NCI-H2081 treated with DMSO at 0.1 percent for 48 hours (cell line): ENCODE measurements around the gene KCNIP2.
"Not testable (repeated sequence)": the region's sequence is repeated elsewhere in the genome, so short reads cannot be mapped to it uniquely, and the experiment has no call there.

Source experiments
- DNase-seq: peaks from one replicate; lab custom pipeline; 2025; lab: John Stamatoyannopoulos, UW

KCNIP2 gene

DNA sequence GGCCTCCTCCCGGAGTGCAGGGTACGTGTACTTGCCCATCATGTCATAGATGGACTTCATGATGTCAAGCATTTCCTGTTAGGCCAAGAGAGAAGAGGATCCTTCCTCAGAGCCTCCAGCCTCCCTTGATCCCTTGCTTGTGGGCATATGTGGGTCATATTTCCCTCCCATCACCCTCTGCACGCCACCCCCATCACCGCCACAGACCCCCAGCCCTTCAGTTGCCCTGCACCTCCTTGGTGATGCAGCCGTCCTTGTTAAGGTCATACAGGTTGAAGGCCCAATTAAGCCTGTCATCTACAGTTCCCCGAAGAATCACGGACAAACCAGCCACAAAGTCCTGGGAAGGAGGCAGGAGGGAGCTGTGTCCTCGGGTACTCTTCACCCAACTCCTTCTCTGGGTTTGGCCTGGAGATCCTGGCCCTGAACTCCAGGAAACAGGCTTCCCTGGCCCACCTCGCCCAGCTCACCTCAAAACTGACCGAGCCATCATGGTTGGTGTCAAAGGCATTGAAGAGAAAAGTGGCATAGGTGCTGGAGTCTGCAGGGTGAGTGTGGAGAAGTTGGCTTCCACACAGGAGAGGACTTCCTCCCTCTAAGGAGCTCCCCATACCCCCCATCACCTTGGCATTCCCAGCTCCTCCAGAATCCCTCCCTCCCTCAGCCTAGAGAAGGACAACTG is 15.5 kb downstream of the KCNIP2 start:
- no peak for DNase-seq

DNA sequence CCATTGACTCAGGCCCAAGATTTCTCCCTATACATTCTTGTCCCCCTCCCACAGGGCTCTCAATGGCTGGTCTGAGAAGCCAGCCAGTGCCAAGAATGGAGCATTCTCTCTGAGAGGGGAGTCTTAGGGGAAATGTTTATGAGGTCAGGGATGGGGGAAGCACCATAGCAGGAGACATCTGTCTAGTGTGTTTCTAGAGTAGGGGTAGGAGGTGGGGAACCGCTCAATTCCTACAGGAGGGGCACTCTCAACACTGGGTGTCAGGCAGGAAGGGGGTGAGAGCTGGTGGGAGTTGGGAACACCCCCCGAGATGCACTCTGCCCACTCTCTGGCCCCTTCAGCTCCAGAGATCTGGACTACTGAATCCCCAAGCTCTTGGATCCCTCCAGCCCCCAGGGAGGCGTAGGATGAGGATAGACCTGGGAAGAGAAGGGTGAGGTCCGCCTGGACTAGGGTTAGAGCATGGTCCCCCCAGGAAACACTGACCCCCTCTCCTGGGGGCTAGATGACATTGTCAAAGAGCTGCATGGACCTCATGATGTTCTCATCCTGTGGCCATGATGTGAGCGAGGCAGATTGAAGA is 16.7 kb downstream of the KCNIP2 start:
- no peak for DNase-seq

DNA sequence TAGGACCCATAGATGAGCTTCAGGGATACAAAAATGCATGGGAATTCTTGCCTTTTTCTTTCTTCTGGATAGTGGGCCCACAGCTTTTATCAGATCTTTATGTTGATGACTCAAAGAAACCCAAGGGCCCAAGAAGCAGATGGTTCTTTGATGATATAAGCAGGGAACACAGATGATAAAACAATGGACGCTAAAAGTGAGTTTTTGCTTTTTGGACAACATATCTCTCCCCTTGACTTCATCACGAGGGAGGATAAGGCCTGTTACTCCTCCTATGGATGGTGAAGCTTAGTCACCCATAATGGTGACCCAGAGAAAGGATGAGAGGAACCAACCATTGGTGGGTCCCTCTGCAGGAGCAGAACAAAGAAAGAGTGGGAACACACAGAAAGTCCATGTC is 18.9 kb downstream of the KCNIP2 start:
- no peak for DNase-seq

DNA sequence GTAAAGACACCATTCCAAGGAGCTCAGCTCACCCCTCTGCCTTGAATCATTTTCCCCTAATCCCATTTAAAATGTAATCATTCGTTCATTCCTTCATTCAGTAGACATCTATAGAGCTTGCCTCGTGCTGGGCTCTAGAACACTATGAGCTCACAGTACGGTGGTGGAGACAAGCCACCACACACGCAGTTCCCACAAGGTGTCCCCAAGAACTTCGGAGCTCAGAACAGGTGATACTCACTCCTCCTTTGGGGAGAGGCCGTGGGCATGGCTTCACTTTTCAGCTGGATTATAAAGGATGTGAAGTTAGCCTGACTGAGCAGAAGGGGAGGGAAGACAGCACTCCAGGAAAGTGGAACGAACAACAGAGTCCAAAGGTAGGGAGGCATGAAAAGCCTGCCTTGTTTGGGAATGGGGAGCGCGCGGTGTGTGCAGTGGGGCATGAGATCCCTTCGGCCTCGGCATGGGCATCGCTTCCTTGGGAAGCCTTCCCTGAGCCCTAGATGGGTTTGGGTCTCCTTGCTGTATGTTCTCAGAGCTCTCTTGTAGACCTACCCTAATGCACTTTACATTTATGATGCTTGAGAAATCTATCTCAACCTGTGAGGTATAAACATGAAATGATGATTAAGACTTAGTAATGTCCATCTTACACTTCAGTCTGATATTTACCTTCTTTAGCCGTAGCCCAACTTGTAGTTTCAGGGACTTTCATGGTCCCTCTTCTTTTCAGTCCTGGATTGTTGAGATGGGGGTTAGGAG is 24.5 kb downstream of the KCNIP2 start:
- DNase-seq = no peak

DNA sequence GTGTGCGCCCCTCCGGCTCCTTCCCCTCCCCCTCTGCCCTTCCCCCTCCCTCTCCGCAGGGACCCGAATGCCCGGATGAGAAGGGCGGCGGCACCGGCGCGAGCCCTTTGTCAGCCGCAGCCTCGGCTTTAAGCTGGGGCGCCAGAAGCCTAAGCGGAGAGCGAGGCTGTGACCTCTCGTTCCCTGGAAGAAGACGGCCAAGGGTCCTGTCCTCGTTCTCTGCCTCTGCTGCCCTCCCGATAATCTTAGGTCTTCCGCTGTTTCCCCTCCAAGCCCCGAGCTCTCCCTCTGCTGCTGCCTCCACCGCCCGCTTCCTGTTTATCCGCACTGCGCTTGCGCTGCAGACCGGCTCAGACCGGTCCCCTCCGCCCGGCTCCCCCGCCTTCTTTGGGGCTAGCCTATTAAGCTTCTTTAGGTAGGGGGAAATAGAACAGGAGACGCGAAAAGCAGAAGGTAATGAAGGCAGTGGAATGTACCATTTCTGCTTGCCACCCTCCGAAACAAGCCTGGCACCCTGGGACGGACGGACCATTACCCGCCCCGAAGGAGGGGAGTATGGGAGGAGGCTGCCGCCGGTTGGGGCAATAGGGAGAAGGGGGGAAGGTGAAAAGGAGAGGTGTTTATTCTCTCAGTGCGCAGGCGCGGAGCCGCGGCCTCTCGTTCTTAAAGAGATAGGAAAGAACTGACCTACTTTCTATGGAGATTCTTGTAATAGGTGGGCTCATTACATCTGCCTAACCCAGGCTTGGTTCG is 25.3 kb downstream of the KCNIP2 start, which contains the start of gene OGA:
Gene OGA, minus strand, starts transcription at position 326 of the 753 bp plus-strand sequence. CDS start 422 bp downstream, outside the sequence.
- peak; percentile 91 for DNase-seq

DNA sequence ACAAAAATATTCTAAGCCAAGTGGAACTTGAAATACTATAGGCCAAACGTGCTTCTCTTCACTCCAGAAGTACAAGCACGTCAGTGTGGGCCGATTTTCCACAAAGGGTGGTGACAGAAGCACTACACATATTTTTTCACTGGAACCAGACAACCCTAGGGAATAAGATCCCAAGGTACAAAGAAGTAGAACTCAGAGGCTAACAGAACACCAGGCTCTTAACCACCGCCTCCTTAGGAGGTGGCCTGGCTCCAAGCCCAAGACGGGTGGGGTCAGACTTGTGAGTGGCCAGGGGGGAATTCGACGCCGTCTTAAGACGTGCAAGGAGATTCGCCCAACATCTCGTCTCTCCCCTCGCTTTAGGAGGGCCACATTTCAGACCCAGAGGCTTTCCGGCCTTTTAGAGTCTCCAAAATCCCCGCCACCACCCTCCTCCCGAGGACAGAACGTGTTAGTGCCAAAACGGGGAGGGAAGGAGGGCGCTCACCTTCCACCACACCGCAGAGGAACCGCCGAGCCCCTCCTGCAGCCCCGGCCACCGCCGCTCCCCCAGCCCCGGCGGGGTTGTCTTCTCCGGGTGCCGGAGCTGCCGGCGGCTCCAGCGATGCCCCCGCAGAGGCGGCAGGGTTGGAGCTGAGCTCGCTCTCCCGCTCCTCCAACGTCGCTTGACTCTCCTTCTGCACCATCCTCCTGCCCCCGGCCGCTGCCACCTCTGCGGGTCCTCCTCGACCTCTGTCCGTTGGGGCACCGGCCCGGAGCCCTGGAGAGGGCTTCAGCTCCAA is 26.1 kb downstream of the KCNIP2 start:
- DNase-seq = no peak

DNA sequence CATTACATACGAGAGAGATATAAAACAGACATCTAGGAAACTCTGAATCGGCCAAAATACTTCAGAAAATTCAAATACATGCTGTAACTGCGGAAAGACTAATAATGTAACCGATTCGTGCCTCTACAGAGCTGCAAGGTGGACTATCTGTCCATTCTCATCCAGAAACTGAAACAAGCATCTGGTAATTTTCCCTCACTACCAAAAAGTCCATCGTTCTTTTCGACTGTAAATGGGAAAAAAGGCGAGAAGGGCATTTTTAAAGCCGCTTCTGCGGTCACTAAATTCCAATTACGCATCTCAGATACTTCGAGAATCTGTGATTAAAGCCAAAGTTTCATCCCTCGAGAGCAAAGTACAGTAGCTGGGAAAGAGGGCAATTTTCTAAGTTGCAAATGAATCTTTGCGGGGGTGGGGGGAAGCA is 26.7 kb downstream of the KCNIP2 start:
- DNase-seq = no peak

DNA sequence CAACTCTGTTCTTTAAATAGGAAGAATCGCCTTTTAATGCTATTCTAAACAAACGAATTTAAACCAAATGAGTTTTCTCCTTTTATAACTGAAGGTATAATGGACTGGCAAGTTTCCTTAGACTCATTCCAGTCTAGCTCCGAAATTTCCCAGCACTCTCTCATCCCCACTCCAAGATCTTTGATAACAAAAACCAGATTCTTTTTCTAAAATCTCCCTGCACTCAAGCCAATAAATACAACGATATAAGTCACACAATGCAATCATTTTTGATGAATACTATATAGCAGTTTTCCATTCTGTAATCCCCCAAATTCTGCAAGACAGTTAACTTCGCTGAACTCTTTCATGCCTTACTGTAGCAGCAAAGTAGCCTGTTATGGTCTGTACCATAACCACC is 27.2 kb downstream of the KCNIP2 start:
- DNase-seq = no peak

DNA sequence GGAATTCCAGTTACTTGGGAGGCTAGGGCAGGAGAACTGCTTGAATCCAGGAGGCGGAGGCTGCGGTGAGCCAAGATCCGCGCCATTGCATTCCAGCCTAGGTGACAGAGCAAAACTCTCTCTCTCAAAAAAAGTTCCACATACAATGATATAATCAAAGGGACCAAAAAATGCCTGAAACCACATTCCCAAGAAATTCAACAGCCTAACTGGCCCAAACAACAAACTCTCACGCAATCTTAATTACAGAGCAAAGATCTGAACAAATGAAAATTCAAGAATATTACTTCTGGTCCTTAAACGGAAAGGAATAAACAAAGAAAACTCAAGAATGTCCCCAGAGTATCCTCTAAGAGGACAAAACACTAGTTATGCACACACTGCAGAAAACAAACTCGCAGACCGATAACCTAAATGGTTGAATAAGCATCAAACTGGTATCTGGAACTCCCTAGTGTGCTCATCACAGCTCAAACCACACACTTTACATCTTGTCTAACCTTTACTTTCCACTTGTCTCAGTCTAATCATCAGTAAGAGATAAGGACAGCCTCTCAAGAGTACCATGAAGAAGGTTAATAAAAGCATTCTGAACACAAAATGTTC is 29.0 kb downstream of the KCNIP2 start:
- no peak for DNase-seq

DNA sequence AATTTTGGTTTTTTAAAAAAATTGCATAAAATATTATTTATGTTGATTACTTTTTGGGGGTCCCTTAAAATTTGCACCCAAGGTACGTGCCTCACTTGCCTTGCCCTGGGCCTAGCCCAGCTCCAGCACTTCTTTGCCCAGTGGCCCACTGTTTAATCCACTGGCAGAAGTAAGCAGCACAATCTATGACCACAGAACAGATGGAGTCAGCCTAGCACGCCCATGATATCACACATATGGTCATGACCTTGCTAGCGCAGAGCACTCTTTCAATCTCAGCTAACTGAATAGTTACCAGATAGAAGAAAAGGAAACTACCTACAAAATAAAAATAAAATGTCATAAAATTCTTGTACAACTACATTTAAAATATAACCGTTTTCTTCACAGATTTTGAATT is 31.0 kb downstream of the KCNIP2 start:
- DNase-seq = no peak

DNA sequence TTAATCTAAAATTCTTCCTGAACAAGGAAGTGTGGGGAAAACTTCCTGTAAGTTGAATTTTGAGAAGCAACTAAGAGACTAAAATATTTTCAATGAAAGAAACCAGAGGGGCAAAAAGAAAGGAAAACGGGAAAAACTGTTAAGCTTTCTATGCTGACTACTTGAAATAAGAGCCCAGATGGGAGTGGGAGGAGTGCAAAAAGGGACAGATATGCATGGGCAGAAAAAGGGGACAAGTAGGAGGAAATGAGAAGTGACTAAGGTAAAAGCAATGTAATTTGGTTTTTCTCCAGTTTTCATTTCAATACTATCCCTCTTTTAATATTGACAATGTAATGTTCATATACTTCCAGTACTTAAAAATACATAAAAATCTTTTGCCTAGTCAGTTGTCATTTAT is 36.4 kb downstream of the KCNIP2 start:
- DNase-seq = no peak

DNA sequence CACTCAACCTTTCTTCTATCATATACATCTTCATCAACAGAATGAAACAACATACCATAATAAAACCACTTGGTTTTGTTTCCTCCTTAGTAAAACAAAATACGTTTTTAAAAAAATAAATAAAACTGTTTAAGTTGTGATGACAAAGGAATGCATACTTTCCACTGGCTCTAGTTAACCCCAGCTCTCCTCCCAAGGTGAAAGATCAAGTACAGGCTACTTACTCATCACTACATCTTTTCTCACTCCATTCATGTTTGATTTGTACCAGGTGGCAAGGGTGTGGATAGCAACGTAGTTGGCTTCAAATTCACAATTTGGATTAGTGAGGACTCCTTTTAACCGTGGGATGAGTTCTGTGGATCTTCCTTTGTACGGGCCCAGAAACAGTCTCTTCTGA is 40.1 kb downstream of the KCNIP2 start:
- DNase-seq = no peak

DNA sequence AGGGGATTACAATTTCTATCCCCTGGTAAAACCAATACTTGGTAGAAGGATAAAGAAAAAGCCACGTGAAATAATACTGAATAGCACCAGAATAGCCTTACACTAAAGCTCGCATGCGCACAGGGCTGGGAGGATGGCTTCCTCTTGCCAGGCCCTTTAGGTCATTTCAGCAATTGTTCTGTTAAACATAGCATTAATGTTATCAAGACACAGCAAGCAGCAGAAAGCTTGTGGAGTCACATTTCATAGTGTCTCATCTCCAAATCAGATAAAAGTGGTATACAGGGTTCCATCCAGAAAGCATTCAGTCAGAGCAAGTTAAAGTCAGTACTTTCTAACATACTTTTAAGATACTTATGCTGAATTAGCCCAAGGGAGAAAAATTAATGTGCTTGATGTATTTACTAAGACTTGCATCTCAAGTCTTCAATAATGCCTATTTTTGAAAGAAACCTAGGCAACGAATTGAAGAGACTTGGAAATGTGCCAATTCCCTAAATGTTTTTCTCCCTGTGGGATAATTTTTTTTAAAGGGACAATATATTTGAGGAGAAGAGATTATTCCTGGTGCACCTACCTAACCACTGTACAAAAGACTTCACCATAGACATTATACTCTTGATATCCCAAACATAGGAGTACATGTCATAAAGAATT is 46.1 kb downstream of the KCNIP2 start:
- no peak for DNase-seq

DNA sequence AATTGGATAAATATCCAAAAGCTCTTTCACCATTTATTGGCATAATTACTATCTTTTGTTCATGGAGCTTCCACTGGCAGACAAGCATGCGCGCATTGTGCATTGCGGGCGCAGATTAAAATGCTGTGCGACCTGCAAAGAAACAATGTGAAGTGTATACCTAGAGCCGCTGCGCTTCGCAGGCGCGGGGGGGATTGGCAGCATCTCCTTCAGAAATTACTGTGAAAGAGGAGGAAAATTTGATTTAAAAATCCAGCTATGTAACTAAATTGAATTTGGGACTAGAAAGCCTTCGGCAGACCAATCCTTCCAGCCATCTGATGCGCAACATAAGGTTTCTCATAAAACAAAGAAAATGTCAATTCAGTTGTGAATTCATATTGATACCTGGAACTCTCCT is 50.1 kb downstream of the KCNIP2 start:
- DNase-seq = no peak

DNA sequence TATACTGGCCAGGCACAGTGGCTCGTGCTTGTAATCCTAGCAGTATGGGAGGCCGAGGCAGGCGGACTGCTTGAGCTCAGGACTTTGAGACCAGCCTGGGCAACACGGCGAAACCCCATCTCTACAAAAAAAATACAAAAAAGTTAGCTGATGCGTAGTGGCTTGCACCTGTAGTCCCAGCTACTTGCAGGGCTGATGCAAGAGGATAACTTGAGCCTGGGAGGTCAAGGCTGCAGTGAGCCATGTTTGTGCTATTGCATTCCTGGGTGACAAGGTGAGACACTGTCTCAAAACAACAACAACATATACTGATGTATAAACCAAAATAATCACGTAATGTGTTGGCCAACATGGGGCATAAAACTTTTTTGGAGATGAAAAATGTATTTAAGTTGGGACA is 53.9 kb downstream of the KCNIP2 start:
- DNase-seq = no peak

DNA sequence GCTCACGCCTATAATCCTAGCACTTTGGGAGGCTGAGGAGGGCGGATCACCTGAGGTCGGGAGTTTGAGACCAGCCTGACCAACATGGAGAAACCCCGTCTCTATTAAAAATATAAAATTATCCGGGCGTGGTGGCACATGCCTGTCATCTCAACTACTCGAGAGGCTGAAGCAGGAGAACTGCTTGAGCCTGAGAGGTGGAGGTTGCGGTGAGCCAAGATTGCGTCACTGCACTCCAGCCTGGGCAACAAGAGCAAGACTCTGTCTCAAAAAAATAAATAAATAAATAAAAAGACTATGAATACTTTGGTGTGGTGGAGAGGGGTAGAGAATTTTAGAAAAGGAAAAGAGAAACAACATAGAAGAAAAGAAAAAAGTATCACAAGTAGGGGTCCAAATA is 54.4 kb downstream of the KCNIP2 start:
- not testable (repeated sequence) for DNase-seq

DNA sequence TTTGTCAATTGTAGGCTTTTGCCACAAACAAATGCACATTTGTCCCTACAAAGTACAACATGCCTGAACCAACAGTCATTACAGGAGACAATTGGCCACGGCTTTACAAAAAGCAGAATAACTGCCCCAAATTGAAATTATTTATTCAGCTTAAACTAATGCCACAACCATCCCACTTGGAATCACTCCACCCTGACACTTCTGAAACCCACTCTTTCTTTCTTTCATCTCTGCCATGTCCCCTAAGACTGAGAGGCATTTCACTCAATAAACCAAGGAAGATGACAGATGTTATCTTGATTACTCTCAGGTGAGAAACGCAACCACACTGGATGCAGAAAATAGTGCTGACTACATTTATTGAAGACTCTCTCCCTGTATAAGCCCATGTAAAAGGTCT is 57.8 kb downstream of the KCNIP2 start:
- no peak for DNase-seq

DNA sequence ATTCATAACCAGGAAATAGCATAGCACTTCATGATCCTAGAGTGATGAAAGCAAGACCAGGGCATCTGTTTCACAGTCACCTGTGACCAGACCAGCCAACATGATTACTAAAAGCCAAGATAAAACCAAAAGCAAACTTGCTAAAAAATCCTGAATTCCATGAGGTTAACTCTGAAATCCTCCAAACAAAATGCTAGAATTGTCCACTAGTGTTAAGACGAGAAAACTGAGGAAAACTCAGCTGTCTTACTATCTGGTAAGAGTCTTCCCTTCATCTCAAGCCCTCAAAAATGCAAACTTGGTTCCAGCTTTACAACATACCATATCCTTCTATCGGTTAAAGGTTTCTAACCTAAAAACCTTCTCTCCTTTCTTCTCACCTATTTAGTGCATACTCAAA is 59.0 kb downstream of the KCNIP2 start:
- no peak for DNase-seq

DNA sequence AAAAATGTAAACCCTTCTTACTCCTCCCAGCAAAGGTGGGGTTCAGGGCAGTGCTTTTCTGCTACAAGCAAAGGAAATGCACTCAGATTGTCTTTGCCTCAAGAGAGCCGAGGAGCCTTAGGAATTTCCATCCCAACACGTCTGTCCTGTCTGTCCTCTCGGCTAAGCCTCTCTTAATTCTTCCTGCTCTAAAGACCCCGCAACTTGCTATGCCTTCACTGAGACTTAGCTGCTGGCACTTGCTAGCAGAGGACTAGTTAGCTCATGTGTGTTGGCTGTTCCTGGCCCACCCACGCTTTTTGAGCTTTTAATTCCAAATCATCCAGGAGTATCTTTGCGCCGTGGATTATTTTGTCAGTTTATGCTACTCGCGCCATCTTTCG is 59.9 kb downstream of the KCNIP2 start:
- DNase-seq = no peak

DNA sequence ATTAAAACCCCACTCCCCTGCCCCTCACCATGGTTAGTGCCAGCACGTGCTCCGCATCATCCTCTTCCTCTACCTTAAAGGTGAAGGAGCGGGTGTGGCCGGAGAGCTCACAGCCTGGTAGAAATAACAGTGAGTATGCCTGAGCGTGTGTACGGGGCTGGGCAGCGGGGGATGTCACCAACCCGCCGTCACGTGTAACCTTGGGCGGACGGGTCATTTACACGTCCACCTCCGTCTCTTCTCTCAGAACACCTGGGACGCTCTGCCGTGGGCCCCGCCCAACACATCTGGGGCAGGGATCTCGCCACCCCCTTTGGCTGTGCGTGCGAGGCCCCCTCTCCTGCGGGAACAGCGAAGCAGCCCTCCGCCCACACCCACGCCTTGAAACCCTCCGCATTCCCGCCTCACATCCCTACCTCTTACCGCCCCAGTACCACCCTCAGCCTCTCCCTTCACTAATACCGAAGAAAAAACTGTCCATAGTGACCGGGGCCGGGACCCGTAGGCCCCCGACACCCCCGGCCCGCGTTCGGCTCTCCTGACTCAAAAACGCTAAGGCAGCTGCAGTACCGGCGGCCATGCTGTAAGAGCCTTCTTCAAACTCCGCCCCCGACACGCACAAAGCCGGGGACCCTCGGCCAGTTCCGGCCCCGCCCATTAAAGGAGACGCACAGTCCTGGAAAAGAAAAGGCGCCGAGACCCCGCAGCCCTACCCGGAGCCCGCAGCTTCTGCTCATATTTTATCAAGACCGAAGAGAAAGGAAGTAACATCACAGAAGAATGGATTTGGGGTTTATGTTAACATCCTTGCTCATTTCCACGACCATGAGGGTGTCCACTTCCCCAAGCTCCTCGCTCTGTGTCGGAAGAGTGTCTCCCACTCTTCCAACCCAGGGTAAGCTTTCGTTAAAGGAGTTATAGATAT is 60.5 kb downstream of the KCNIP2 start, which contains the start of gene NPM3:
Gene NPM3, minus strand, starts transcription at position 636 of the 925 bp plus-strand sequence. Its CDS starts 56 bp downstream, at position 580.
- no peak for DNase-seq
